HCEC 1CT (cell line): ENCODE data around the gene REG3A.

Source experiments
- DNase-seq: peaks from one replicate; pipeline ENCODE4 v3.0.0-alpha.2; 2017

Gene REG3A

DNA sequence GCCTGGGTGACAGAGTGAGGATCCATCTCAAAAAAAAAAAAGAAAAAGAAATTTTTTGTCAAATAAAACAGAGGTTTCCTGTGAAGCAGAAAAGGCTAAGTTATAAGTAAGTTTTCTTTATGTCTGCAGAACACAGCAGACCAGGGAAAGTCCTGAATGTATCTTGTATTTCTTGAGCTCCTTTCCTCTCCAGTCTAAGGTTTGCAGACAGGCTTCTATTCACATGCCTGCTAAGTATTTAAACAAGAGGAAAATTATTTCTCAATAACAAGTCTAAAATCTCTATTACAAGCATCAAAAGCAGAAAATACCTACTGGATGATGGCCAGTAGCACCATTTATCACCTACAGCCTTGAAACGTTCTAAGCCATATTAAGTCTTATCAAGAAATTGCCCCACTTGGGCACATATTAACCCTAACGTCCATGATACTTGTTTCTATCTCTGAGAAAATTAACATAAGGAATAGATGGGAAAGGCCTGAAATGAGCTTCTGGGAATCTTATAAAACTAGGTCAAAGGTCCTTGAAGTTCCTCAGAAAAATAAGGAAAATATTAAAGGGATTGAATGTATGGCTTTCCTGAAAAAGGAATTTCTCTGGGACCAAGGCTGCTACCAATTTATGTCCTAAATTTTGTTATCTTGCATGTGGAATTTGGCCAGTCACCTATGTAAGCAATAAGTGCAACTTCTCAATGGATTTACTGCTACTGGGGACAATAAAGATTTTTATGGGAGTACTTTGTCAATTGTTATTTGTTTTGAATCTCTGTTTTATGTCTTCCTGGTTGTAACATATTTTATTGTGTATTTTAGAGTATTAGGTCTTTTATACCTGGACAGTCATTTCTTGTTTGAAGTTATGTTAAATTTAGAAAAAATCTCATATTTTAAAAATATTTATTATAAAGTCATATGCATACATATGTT is 42.3 kb downstream of the REG3A start:
- DNase-seq, result no peak

DNA sequence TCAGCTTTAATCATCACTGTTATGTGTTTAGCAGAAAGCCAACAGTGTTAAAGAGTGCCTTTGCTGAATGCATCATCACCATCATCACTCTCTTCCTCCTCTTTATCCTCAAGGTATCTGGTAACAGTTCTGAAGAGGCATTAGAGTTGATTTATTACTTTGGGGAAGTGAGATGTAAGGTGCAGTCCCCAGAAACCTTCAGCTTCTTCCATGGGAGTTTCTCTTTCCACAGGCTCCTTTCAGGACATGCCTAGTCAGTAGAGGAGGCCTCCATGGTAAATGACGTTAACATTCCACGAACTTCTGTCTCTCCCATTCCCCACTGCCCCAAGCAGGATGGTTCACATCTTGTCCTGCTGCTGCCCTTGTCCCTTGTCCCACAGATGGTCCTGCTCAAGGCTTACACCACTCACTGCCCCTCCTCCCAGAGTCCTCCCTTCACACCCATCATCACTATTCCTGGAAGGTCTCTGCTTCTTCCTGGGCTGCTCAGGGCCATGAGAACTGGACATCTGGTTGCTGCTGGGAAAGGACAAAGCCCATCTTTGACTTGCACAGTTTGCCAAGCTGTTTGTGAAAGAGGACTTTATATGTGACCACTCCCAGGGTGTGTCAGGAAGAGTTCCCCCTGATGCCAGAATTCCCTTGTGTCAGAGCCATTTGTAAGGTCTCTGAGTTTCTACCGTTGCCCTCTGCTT is 44.6 kb downstream of the REG3A start:
- no peak for DNase-seq

DNA sequence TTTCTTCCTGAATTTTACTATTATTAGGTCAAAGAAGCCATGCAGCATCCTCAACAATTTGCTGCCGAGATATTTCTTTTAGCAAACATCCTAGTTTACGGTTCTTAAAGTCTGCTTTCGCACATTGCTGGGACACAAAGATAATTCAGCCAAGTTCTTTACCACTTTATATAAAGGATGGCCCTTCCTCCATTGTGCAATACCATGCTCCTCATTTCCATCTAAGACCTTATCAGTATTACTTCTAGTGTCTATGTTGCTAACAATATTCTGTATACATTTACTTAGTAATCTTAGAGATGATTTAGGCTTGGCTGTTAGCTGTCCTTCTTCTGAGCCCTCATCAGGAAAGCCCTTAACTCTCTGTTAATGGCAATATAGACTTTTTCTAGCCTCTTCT is 47.3 kb downstream of the REG3A start:
- no peak for DNase-seq
